GM12878 (cell line): ENCODE results near the gene KDM5C. TPM values are rescaled to one million over a fixed set of nuclear protein-coding genes. Genes with fewer than 3 reads are reported as not detected.

ENCODE experiments used
- ATAC-seq: fragments of 200-7000 bp; cut with Tn5 transposase; 3 replicates; pipeline ENCODE4 v1.9.1; 2020; ENCODE audit warnings: mild to moderate bottlenecking, moderate library complexity
- BruUV-seq: library from RNA; stranded (reverse); fragments of 400-500 nt; replicated peaks from 2 replicates; lab custom pipeline; 2021; lab: Mats Ljungman, UMichigan
- CTCF ChIA-PET: fragments of 300-600 bp; sonication (Branson Sonifier 250); formaldehyde crosslinking; extraction: SDS; loops from one replicate; lab custom pipeline; 2021; ENCODE audit warnings: inconsistent platforms; lab: Yijun Ruan, JAX
- POLR2A ChIA-PET: fragments of 350-600 bp; formaldehyde crosslinking; extraction: SDS; loops from one replicate; lab custom pipeline; 2021; ENCODE audit warnings: inconsistent platforms; lab: Charles Lee
- RAD21 ChIA-PET: fragments of 300-600 bp; sonication (Branson Sonifier 250); formaldehyde crosslinking; loops from one replicate; lab custom pipeline; 2023; ENCODE audit warnings: antibody characterized with exemption; ENCODE audit not compliant: unreplicated experiment; lab: Charles Lee
- SMC1A ChIA-PET: fragments of 300-600 bp; sonication (Branson Sonifier 250); formaldehyde crosslinking; loops from one replicate; lab custom pipeline; 2023; ENCODE audit not compliant: unreplicated experiment, uncharacterized antibody; lab: Charles Lee
- DNase-seq: peaks from one replicate; pipeline ENCODE4 v3.0.0-alpha.2; 2011; ENCODE audit warnings: low read depth, low spot score
- FAIRE-seq: peaks from 3 replicates; lab custom pipeline; 2011; peaks lifted over from hg19 to GRCh38; lab: Jason Lieb, UNC
- H2AFZ ChIP-seq: 2 replicates; pipeline ENCODE4 v1.6.0; 2011; ENCODE audit warnings: low read depth, low read length, control low read depth; ENCODE audit not compliant: control insufficient read depth
- H3K27ac ChIP-seq: 2 replicates; pipeline ENCODE4 v1.5.1; 2011; ENCODE audit warnings: control low read depth; ENCODE audit not compliant: control insufficient read depth, insufficient read depth
- H3K27me3 ChIP-seq, 2 experiments: replicated peaks in 1 of 2; 2 replicates each; pipeline versions ENCODE4 v1.6.0 to v1.6.1; 2011; ENCODE audit warnings: low read length in 1 of 2; ENCODE audit not compliant: control insufficient read depth in 2 of 2, insufficient read depth in 2 of 2
- H3K36me3 ChIP-seq, 2 experiments: 2 replicates each; pipeline ENCODE4 v1.5.1; 2011; ENCODE audit warnings: low read length in 1 of 2; ENCODE audit not compliant: control insufficient read depth in 2 of 2, insufficient read depth in 2 of 2
- H3K4me1 ChIP-seq: 2 replicates; pipeline ENCODE4 v1.6.1; 2011; ENCODE audit warnings: mild to moderate bottlenecking, low read length, moderate library complexity, mixed read lengths; ENCODE audit not compliant: control insufficient read depth, insufficient read depth
- H3K4me2 ChIP-seq: 2 replicates; pipeline ENCODE4 v1.6.0; 2011; ENCODE audit warnings: control low read depth; ENCODE audit not compliant: control insufficient read depth, insufficient read depth
- H3K4me3 ChIP-seq: fragments of 200-600 bp; sonication (generic); 2 replicates; pipeline ENCODE4 v1.5.1; 2016
- H3K79me2 ChIP-seq: 2 replicates; pipeline ENCODE4 v1.6.0; 2011; ENCODE audit warnings: low read length; ENCODE audit not compliant: control insufficient read depth, insufficient read depth
- H3K9ac ChIP-seq: 2 replicates; pipeline ENCODE4 v1.8.0; 2011; ENCODE audit warnings: low read length, control low read depth, mixed read lengths; ENCODE audit not compliant: control insufficient read depth, insufficient read depth
- H3K9me3 ChIP-seq: replicated peaks from 3 replicates; pipeline ENCODE4 v1.5.1; 2011; ENCODE audit warnings: mild to moderate bottlenecking, low read length; ENCODE audit not compliant: control insufficient read depth, insufficient read depth
- H4K20me1 ChIP-seq: 2 replicates; pipeline ENCODE4 v1.6.0; 2011; ENCODE audit not compliant: control insufficient read depth, insufficient read depth
- BACH1 ChIP-seq: fragments of 450-650 bp; IDR thresholded peaks from 2 replicates; pipeline ENCODE4 v1.6.1; 2017; ENCODE audit warnings: mild to moderate bottlenecking, borderline replicate concordance
- BCL11A ChIP-seq: IDR thresholded peaks from 2 replicates; pipeline ENCODE4 v1.6.1; 2011; ENCODE audit warnings: low read depth, low read length
- IKZF2 ChIP-seq, 2 experiments: fragments of 450-650 bp; IDR thresholded peaks; 2 replicates each; pipeline ENCODE4 v1.6.1; 2017; ENCODE audit warnings: mild to moderate bottlenecking in 2 of 2, moderate library complexity in 2 of 2
- MEF2A ChIP-seq: IDR thresholded peaks from 2 replicates; pipeline ENCODE4 v1.6.1; 2011; ENCODE audit warnings: low read depth, mild to moderate bottlenecking, low read length, moderate library complexity; ENCODE audit not compliant: insufficient read depth
- NFXL1 ChIP-seq: fragments of 450-650 bp; IDR thresholded peaks from 2 replicates; pipeline ENCODE4 v1.6.1; 2017; ENCODE audit warnings: antibody characterized with exemption, mild to moderate bottlenecking, borderline replicate concordance
- NFYA ChIP-seq: IDR thresholded peaks from 2 replicates; pipeline ENCODE4 v1.6.1; 2011; ENCODE audit warnings: low read depth, mild to moderate bottlenecking, low read length, improper control_type of control experiment, borderline replicate concordance
- PBX3 ChIP-seq: IDR thresholded peaks from 2 replicates; pipeline ENCODE4 v1.6.1; 2011; ENCODE audit warnings: mild to moderate bottlenecking, low read depth, low read length, moderate library complexity; ENCODE audit not compliant: insufficient replicate concordance
- SIN3A ChIP-seq: IDR thresholded peaks from 2 replicates; pipeline ENCODE4 v1.6.1; 2012; ENCODE audit warnings: low read depth, low read length, improper control_type of control experiment
- SUZ12 ChIP-seq: fragments of 200-600 bp; sonication (generic); IDR thresholded peaks from one replicate; pipeline ENCODE4 v1.6.1; 2018; ENCODE audit warnings: antibody characterized with exemption, mild to moderate bottlenecking; ENCODE audit not compliant: unreplicated experiment
- TCF3 ChIP-seq: IDR thresholded peaks from 2 replicates; pipeline ENCODE4 v1.6.1; 2012; ENCODE audit warnings: low read depth, mild to moderate bottlenecking, low read length, borderline replicate concordance; ENCODE audit not compliant: insufficient read depth
- ZNF207 ChIP-seq: fragments of 450-650 bp; IDR thresholded peaks from 2 replicates; pipeline ENCODE4 v1.6.1; 2014; ENCODE audit warnings: antibody characterized with exemption, mild to moderate bottlenecking, borderline replicate concordance
- ZZZ3 ChIP-seq: IDR thresholded peaks from 2 replicates; pipeline ENCODE4 v1.6.1; 2011; ENCODE audit warnings: low read depth; ENCODE audit not compliant: control insufficient read depth, insufficient read length
- WGBS: methylation state at CpG from one replicate; pipeline ENCODE4 v1.1.6; 2016; ENCODE audit warnings: low lambda C conversion rate; ENCODE audit not compliant: insufficient replicate concordance, insufficient coverage; ENCODE audit errors: missing lambda C conversion rate; 5-methylcytosine and 5-hydroxymethylcytosine counted together
- in situ Hi-C: fragments of 300-500 bp; cut with MboI; formaldehyde crosslinking; loops from 9 replicates; pipeline ENCODE4 v1.14.3; 2018; ENCODE audit warnings: mixed read lengths
- intact Hi-C: fragments of 100-400 bp; cut with micrococcal nuclease; formaldehyde crosslinking; loops from one replicate; pipeline ENCODE4 v1.14.2; 2022; ENCODE audit not compliant: unreplicated experiment
- polyA plus RNA-seq, 11 experiments: library from polyadenylated mRNA; depleted of rRNA in 4 of 11; unstranded in 6 of 11; stranded (reverse) in 5 of 11; fragments of >200 nt; fragmentation: Nextera tagmentation in 4 of 11; fragmentation: Illumina TruSeq in 1 of 11; extraction: Ambion mirVana in 4 of 11; extraction: Trizol in 1 of 11; gene quantifications; 1 replicate in 1 of 11; 2 replicates in 10 of 11; pipeline versions ENCODE4 v1.2.1 to v1.2.3, GENCODE V29; 2011 to 2016; ENCODE audit warnings: inconsistent platforms in 2 of 11, missing spikeins in 2 of 11, low read depth in 1 of 11
- total RNA-seq, 4 experiments: library from RNA; depleted of rRNA in 3 of 4; stranded (reverse); fragments of >200 nt in 3 of 4; fragmentation: Illumina TruSeq in 1 of 4; extraction: Trizol in 1 of 4; gene quantifications; 2 replicates each; pipeline versions ENCODE4 v1.2.1 to v1.2.3, GENCODE V29; 2013 to 2021
- TF ChIP-seq, protein P1 (sequence below): fragments of 450-650 bp; IDR thresholded peaks from 2 replicates; pipeline ENCODE4 v1.6.1; 2017; ENCODE audit warnings: low read depth, mild to moderate bottlenecking, moderate library complexity
- TF ChIP-seq, protein P2 (sequence below): IDR thresholded peaks from 2 replicates; pipeline ENCODE4 v1.6.1; 2012; ENCODE audit warnings: low read depth, low read length, improper control_type of control experiment
- TF ChIP-seq, protein P3 (sequence below): IDR thresholded peaks from 2 replicates; pipeline ENCODE4 v1.6.1; 2012; ENCODE audit warnings: mild to moderate bottlenecking, low read depth, low read length

The KDM5C gene
- total and polyA plus RNA-seq, 10 of the 15 experiments (the other 5 are each of a cell fraction or from before 2014, with no cell fraction given): 1.5 to 110 (median 53.0) TPM

- no peak for TF ChIP-seq SUZ12
- TF ChIP-seq PBX3: no peak
- no peak for TF ChIP-seq SIN3A
- TF ChIP-seq BACH1: no peak
- TF ChIP-seq NFXL1: no peak
- no peak for TF ChIP-seq IKZF2 (IDR thresholded peaks at IDR 0.05)
Observed at GRCh38 chrX:53256446-53257041, 31.5 kb upstream of the KDM5C start (continued).

DNA sequence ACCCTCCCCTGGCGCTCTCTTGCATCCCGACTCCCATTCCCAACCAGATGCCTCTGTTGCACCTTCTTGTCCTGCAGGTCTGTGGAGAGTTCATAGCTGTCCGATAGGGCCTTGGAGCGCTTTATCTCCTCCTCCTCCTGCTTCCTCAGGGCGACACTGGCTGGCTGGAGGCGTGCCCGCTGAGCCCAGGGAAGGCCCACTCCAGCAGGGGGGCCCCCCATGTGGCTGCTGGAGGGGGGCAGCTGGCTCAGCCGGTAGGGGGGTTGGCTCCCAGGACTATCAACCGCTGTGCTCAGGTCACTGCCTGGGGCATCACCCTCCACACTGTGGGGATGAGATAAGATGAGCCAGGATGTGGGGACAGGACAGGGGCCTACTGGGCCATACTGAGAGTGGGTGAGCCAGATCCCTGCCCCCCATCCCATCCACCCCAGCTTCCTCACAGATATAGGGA is 30.8 kb upstream of the KDM5C start:
- no peak overlapping the region for H3K27ac ChIP-seq
- H2AFZ ChIP-seq: no peak overlapping the region
- SMC1A ChIA-PET: no interaction called here
- no peak overlapping the region for H3K9ac ChIP-seq
- no peaks in the 10 kb centered on the region for H3K9me3 ChIP-seq
- no peaks in the 10 kb centered on the region; a peak in 1 of 4 replicates for H3K27me3 ChIP-seq
- H3K79me2 ChIP-seq: no peaks in the 10 kb centered on the region
- RAD21 ChIA-PET: no interaction called here
- intact Hi-C loops (no loop called here), in situ Hi-C loops (no loop called here)
- H3K4me1 ChIP-seq: no peaks in the 10 kb centered on the region
- no peak overlapping the region for H3K4me3 ChIP-seq
- no peaks in the 10 kb centered on the region for H4K20me1 ChIP-seq
- POLR2A ChIA-PET: no interaction called here
- H3K36me3 ChIP-seq: no peaks in the 10 kb centered on the region
- DNase-seq (no peak), ATAC-seq (no peak), FAIRE-seq (no peak)
- no peak overlapping the region for H3K4me2 ChIP-seq
- WGBS: 46% methylated on average over 9 of the region's 9 CpGs
- CTCF ChIA-PET: no interaction called here
- no TSS peak for BruUV-seq
- TF ChIP-seq ZNF207: no peak
- no peak for TF ChIP-seq MEF2A
- no peak for TF ChIP-seq BCL11A
- TF ChIP-seq, protein P1, sequence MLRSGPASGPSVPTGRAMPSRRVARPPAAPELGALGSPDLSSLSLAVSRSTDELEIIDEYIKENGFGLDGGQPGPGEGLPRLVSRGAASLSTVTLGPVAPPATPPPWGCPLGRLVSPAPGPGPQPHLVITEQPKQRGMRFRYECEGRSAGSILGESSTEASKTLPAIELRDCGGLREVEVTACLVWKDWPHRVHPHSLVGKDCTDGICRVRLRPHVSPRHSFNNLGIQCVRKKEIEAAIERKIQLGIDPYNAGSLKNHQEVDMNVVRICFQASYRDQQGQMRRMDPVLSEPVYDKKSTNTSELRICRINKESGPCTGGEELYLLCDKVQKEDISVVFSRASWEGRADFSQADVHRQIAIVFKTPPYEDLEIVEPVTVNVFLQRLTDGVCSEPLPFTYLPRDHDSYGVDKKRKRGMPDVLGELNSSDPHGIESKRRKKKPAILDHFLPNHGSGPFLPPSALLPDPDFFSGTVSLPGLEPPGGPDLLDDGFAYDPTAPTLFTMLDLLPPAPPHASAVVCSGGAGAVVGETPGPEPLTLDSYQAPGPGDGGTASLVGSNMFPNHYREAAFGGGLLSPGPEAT: no peak
- TF ChIP-seq BACH1: no peak
- TF ChIP-seq SIN3A: no peak
- TF ChIP-seq ZZZ3: no peak
- no peak for TF ChIP-seq NFYA
- no peak for TF ChIP-seq TCF3
- TF ChIP-seq, protein P2, sequence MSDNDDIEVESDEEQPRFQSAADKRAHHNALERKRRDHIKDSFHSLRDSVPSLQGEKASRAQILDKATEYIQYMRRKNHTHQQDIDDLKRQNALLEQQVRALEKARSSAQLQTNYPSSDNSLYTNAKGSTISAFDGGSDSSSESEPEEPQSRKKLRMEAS: no peak
- TF ChIP-seq, protein P3, sequence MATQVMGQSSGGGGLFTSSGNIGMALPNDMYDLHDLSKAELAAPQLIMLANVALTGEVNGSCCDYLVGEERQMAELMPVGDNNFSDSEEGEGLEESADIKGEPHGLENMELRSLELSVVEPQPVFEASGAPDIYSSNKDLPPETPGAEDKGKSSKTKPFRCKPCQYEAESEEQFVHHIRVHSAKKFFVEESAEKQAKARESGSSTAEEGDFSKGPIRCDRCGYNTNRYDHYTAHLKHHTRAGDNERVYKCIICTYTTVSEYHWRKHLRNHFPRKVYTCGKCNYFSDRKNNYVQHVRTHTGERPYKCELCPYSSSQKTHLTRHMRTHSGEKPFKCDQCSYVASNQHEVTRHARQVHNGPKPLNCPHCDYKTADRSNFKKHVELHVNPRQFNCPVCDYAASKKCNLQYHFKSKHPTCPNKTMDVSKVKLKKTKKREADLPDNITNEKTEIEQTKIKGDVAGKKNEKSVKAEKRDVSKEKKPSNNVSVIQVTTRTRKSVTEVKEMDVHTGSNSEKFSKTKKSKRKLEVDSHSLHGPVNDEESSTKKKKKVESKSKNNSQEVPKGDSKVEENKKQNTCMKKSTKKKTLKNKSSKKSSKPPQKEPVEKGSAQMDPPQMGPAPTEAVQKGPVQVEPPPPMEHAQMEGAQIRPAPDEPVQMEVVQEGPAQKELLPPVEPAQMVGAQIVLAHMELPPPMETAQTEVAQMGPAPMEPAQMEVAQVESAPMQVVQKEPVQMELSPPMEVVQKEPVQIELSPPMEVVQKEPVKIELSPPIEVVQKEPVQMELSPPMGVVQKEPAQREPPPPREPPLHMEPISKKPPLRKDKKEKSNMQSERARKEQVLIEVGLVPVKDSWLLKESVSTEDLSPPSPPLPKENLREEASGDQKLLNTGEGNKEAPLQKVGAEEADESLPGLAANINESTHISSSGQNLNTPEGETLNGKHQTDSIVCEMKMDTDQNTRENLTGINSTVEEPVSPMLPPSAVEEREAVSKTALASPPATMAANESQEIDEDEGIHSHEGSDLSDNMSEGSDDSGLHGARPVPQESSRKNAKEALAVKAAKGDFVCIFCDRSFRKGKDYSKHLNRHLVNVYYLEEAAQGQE: no peak
